H1 (cell line): ENCODE data around the gene KHDRBS2. TPM values are rescaled to one million over a fixed set of nuclear protein-coding genes. Genes with fewer than 3 reads are reported as not detected.

Experiments used
- CTCF ChIA-PET: fragments of 300-600 bp; sonication (Branson Sonifier 250); formaldehyde crosslinking; loops from one replicate; lab custom pipeline; 2021; ENCODE audit not compliant: partially characterized antibody; lab: Charles Lee
- POLR2A ChIA-PET: fragments of 300-600 bp; sonication (Branson Sonifier 250); formaldehyde crosslinking; loops from one replicate; lab custom pipeline; 2021; ENCODE audit warnings: inconsistent platforms; ENCODE audit not compliant: partially characterized antibody; lab: Charles Lee
- DNase-seq, 2 experiments: peaks; one replicate each; pipeline versions ENCODE4 v3.0.0 to v3.0.0-alpha.2; 2010 to 2022; ENCODE audit warnings: low spot score in 2 of 2, low read depth in 1 of 2, mixed read lengths in 1 of 2
- FAIRE-seq: peaks from 2 replicates; lab custom pipeline; 2011; peaks lifted over from hg19 to GRCh38; lab: Jason Lieb, UNC
- H2AFZ ChIP-seq: 2 replicates; pipeline ENCODE4 v1.8.1; 2012; ENCODE audit warnings: low read length, inconsistent platforms
- H2AK5ac ChIP-seq: 2 replicates; pipeline ENCODE4 v1.6.1; 2013; ENCODE audit warnings: low read depth, low read length
- H2BK120ac ChIP-seq: replicated peaks from 2 replicates; pipeline ENCODE3; 2013; ENCODE audit warnings: low read depth, low read length, inconsistent platforms
- H2BK12ac ChIP-seq: 2 replicates; pipeline ENCODE4 v1.6.1; 2013; ENCODE audit warnings: low read depth, low read length
- H2BK15ac ChIP-seq: 2 replicates; pipeline ENCODE4 v1.6.1; 2013; ENCODE audit warnings: low read length
- H2BK20ac ChIP-seq: 2 replicates; pipeline ENCODE4 v1.6.1; 2013; ENCODE audit warnings: low read length
- H2BK5ac ChIP-seq: 2 replicates; pipeline ENCODE4 v1.6.1; 2013; ENCODE audit warnings: low read depth, low read length
- H3K14ac ChIP-seq: 2 replicates; pipeline ENCODE4 v1.6.1; 2013; ENCODE audit warnings: inconsistent platforms; ENCODE audit not compliant: insufficient read length
- H3K18ac ChIP-seq: 2 replicates; pipeline ENCODE4 v1.6.1; 2013; ENCODE audit warnings: low read length; ENCODE audit errors: extremely low read depth
- H3K23ac ChIP-seq: 2 replicates; pipeline ENCODE4 v1.6.1; 2013; ENCODE audit warnings: inconsistent platforms; ENCODE audit not compliant: insufficient read length
- H3K23me2 ChIP-seq: 2 replicates; pipeline ENCODE4 v1.6.1; 2013; ENCODE audit warnings: low read depth, low read length
- H3K27ac ChIP-seq: 2 replicates; pipeline ENCODE4 v1.6.1; 2011; ENCODE audit warnings: low read depth, low read length, inconsistent platforms
- H3K27me3 ChIP-seq, 4 experiments: replicated peaks in 1 of 4; 1 replicate in 1 of 4; 2 replicates in 3 of 4; pipeline versions ENCODE4 v1.6.1 to v1.8.1; 2011 to 2013; ENCODE audit warnings: low read length in 3 of 4, mild to moderate bottlenecking in 3 of 4, inconsistent platforms in 2 of 4, mixed read lengths in 2 of 4, moderate library complexity in 1 of 4; ENCODE audit not compliant: control insufficient read depth in 3 of 4, insufficient read depth in 3 of 4; ENCODE audit errors: extremely low read depth in 1 of 4
- H3K36me3 ChIP-seq, 4 experiments: 2 replicates each; pipeline versions ENCODE4 v1.6.1 to v1.8.1; 2011 to 2013; ENCODE audit warnings: mild to moderate bottlenecking in 4 of 4, low read length in 3 of 4, moderate library complexity in 2 of 4, control low read depth in 1 of 4, inconsistent platforms in 1 of 4; ENCODE audit not compliant: insufficient read depth in 4 of 4, control insufficient read depth in 2 of 4
- H3K4ac ChIP-seq: replicated peaks from 2 replicates; pipeline ENCODE3; 2013; ENCODE audit warnings: low read length, low read depth, mixed read lengths, inconsistent platforms; ENCODE audit not compliant: insufficient read length
- H3K4me1 ChIP-seq, 4 experiments: replicated peaks in 1 of 4; 1 replicate in 1 of 4; 2 replicates in 3 of 4; pipeline versions ENCODE4 v1.6.1 to v1.8.1; 2011 to 2013; ENCODE audit warnings: low read length in 3 of 4, inconsistent platforms in 2 of 4, mixed read lengths in 1 of 4; ENCODE audit not compliant: insufficient read depth in 4 of 4, control insufficient read depth in 3 of 4
- H3K4me2 ChIP-seq, 2 experiments: 2 replicates each; pipeline versions ENCODE4 v1.6.1 to v1.8.1; 2011 to 2013; ENCODE audit warnings: low read depth in 2 of 2, low read length in 2 of 2, control low read depth in 1 of 2, inconsistent platforms in 1 of 2, mild to moderate bottlenecking in 1 of 2; ENCODE audit not compliant: insufficient read depth in 1 of 2
- H3K4me3 ChIP-seq, 4 experiments: fragments of 200-600, 300-600 bp in 1 of 4; sonication (generic), shearing (Covaris generic), sonication (Bioruptor Twin) in 1 of 4; 2 replicates each; pipeline versions ENCODE4 v1.5.1 to v1.8.1; 2011 to 2016; ENCODE audit warnings: low read length in 4 of 4, low read depth in 3 of 4, control low read depth in 2 of 4, inconsistent platforms in 2 of 4, mild to moderate bottlenecking in 2 of 4, mixed read lengths in 1 of 4, moderate library complexity in 1 of 4; ENCODE audit not compliant: insufficient read depth in 2 of 4; ENCODE audit errors: extremely low read depth in 1 of 4
- H3K56ac ChIP-seq: replicated peaks from 2 replicates; pipeline ENCODE3; 2013; ENCODE audit warnings: low read depth, mild to moderate bottlenecking, mixed read lengths, low read length, inconsistent platforms; ENCODE audit not compliant: insufficient read length
- H3K79me1 ChIP-seq: 2 replicates; pipeline ENCODE4 v1.6.1; 2013; ENCODE audit warnings: low read depth, low read length, control low read depth
- H3K79me2 ChIP-seq, 2 experiments: 2 replicates each; pipeline versions ENCODE4 v1.6.1 to v1.8.1; 2012 to 2013; ENCODE audit warnings: low read length in 2 of 2, mild to moderate bottlenecking in 2 of 2, inconsistent platforms in 1 of 2; ENCODE audit not compliant: insufficient read depth in 2 of 2, control insufficient read depth in 1 of 2
- H3K9ac ChIP-seq, 4 experiments: replicated peaks in 1 of 4; 1 replicate in 1 of 4; 2 replicates in 3 of 4; pipeline versions ENCODE4 v1.6.1 to v1.8.1; 2011 to 2013; ENCODE audit warnings: low read depth in 3 of 4, low read length in 3 of 4, control low read depth in 2 of 4, mild to moderate bottlenecking in 2 of 4, moderate library complexity in 2 of 4, inconsistent platforms in 1 of 4; ENCODE audit errors: extremely low read depth in 1 of 4
- H3K9me3 ChIP-seq, 2 experiments: 2 replicates each; pipeline versions ENCODE4 v1.6.1 to v1.8.1; 2012 to 2013; ENCODE audit warnings: mild to moderate bottlenecking in 2 of 2, moderate library complexity in 2 of 2, control low read depth in 1 of 2, inconsistent platforms in 1 of 2, low read depth in 1 of 2, low read length in 1 of 2, mixed read lengths in 1 of 2; ENCODE audit not compliant: insufficient read depth in 2 of 2
- H4K20me1 ChIP-seq, 2 experiments: replicated peaks in 1 of 2; 2 replicates each; pipeline versions ENCODE3 to v1.8.1; 2011 to 2013; ENCODE audit warnings: inconsistent platforms in 2 of 2, low read length in 2 of 2, mild to moderate bottlenecking in 1 of 2; ENCODE audit not compliant: insufficient read depth in 2 of 2, control insufficient read depth in 1 of 2
- H4K5ac ChIP-seq: 2 replicates; pipeline ENCODE4 v1.6.1; 2013; ENCODE audit warnings: low read length, low read depth, mixed read lengths, inconsistent platforms; ENCODE audit not compliant: insufficient read length
- H4K8ac ChIP-seq: 2 replicates; pipeline ENCODE4 v1.8.0; 2013; ENCODE audit warnings: mild to moderate bottlenecking, moderate library complexity, low read length, inconsistent platforms; ENCODE audit not compliant: insufficient read depth; ENCODE audit errors: extremely low read depth
- H4K91ac ChIP-seq: replicated peaks from 2 replicates; pipeline ENCODE3; 2013; ENCODE audit warnings: low read length, mixed read lengths, inconsistent platforms; ENCODE audit not compliant: insufficient read length
- BACH1 ChIP-seq: IDR thresholded peaks from 2 replicates; pipeline ENCODE4 v1.6.1; 2012; ENCODE audit warnings: low read length, improper control_type of control experiment
- POLR2A ChIP-seq, 2 experiments: IDR thresholded peaks; 1 replicate in 1 of 2; 2 replicates in 1 of 2; pipeline ENCODE4 v1.6.1; 2011; ENCODE audit warnings: low read depth in 2 of 2, low read length in 2 of 2, mild to moderate bottlenecking in 2 of 2; ENCODE audit errors: control extremely low read depth in 1 of 2
- RAD21 ChIP-seq, 2 experiments: IDR thresholded peaks in 1 of 2; conservative IDR thresholded peaks in 1 of 2; 2 replicates each; pipeline ENCODE4 v1.6.1; 2011; ENCODE audit warnings: low read depth in 2 of 2, low read length in 2 of 2, improper control_type of control experiment in 1 of 2, inconsistent platforms in 1 of 2, mild to moderate bottlenecking in 1 of 2, moderate library complexity in 1 of 2
- WGBS, 2 experiments: shearing (Covaris generic) in 1 of 2; methylation state at CpG; one replicate each; pipeline versions ENCODE4 v1.1.6 to v1.1.7; 2013 to 2015; ENCODE audit warnings: low lambda C conversion rate in 2 of 2, mixed read lengths in 2 of 2, inconsistent platforms in 1 of 2, low coverage in 1 of 2, missing lambda C conversion rate in 1 of 2; ENCODE audit not compliant: insufficient replicate concordance in 2 of 2, insufficient coverage in 1 of 2, insufficient read length in 1 of 2; ENCODE audit errors: extremely low coverage in 1 of 2, missing lambda C conversion rate in 1 of 2; 5-methylcytosine and 5-hydroxymethylcytosine counted together
- polyA plus RNA-seq, 7 experiments: library from polyadenylated mRNA; depleted of rRNA in 3 of 7; stranded (reverse) in 5 of 7; unstranded in 2 of 7; fragments of >200 nt in 5 of 7; fragments of 200-250 nt in 2 of 7; gene quantifications; 1 replicate in 5 of 7; 2 replicates in 1 of 7; 4 replicates in 1 of 7; pipeline versions ENCODE4 v1.2.1 to v1.2.3, GENCODE V29; 2011 to 2013; ENCODE audit warnings: missing spikeins in 2 of 7, mixed read lengths in 2 of 7
- total RNA-seq: library from RNA; stranded (reverse); fragmentation: NEBNext Ultra II Directional; extraction: Animal tissue kit (Norgen Biotek cat#: 25700); gene quantifications from 2 replicates; pipeline ENCODE4 v1.2.1, GENCODE V29; 2021

The KHDRBS2 gene
- total and polyA plus RNA-seq, 2 of the 8 experiments (the other 6 are each of a cell fraction or from before 2014, with no cell fraction given), result 5.2 to 7.7 TPM

GRCh38 chr6:62167736-62168135 lies 118.3 kb downstream of the KHDRBS2 start:
- Histone ChIP-seq H4K20me1 (no peaks in the 10 kb centered on the region), H3K56ac (no peak overlapping the region), H3K9me3 (0 out of 4 replicates have a peak, but pooled peaks cover 0 to 2% of the 10 kb centered on the region in 2 experiments), H3K4me2 (no peak overlapping the region), H3K4me1 (no peaks in the 10 kb centered on the region), H3K79me1 (no peaks in the 10 kb centered on the region; the same call in 1 of the 2 replicates), H4K8ac (no peak overlapping the region), H3K4ac (no peak overlapping the region), H2AFZ (no peak overlapping the region), H4K5ac (no peak overlapping the region), H3K79me2 (no peaks in the 10 kb centered on the region; a peak in 1 of 4 replicates), H2AK5ac (no peak overlapping the region), H3K18ac (no peak overlapping the region), H2BK12ac (no peak overlapping the region), H3K4me3 (no peak overlapping the region), H3K27ac (no peak overlapping the region), H4K91ac (no peak overlapping the region), H2BK120ac (no peak overlapping the region), H2BK20ac (no peak overlapping the region), H3K23me2 (no peaks in the 10 kb centered on the region), H2BK15ac (no peak overlapping the region), H3K9ac (no peak overlapping the region), H2BK5ac (no peak overlapping the region), H3K36me3 (no peaks in the 10 kb centered on the region), H3K27me3 (no peaks in the 10 kb centered on the region), H3K23ac (no peak overlapping the region), H3K14ac (no peak overlapping the region)
- no peak for TF ChIP-seq POLR2A (IDR thresholded peaks at IDR 0.05; ENCODE audit: control extremely low read depth in 1 of 2, low read depth in 2 of 2, low read length in 2 of 2)
- no peak for TF ChIP-seq RAD21 (IDR thresholded peaks at IDR 0.05 in 1 of 2, conservative IDR thresholded peaks at IDR 0.05 in 1 of 2; ENCODE audit: low read depth in 2 of 2, low read length in 2 of 2)
- TF ChIP-seq BACH1, result no peak
- 96% methylated on average over 4 of the region's 4 CpGs; no CpG with 5 or more reads in 1 of the 2 experiments for WGBS, 2 experiments
- ChIA-PET POLR2A (no interaction called here), CTCF (no interaction called here)
- DNase-seq, result no peak
- no peak for FAIRE-seq
